ENCODE results near the gene ZNF3. TPM values are rescaled to one million over a fixed set of nuclear protein-coding genes. Genes with fewer than 3 reads are reported as not detected.

The ZNF3 gene
- total RNA-seq, 1 donor from 2014 or later = 21.1 TPM

- Histone ChIP-seq H3K4me3 (ENCODE audit: low read depth, low read length) (peak overlapping the region; percentile 86), H3K36me3 (ENCODE audit: control insufficient read depth, insufficient read depth, low read length) (peaks cover 19% of the 10 kb centered on the region), H3K27me3 (ENCODE audit: control insufficient read depth, insufficient read depth, low read length) (no peaks in the 10 kb centered on the region)
- TF ChIP-seq CTCF (IDR thresholded peaks at IDR 0.05; ENCODE audit: insufficient read depth, low read length, severe bottlenecking) = no peak
- DNase-seq (ENCODE audit: low read depth) (no peak), FAIRE-seq (no peak)
Measured at GRCh38 chr7:100088095-100088620, 6.6 kb upstream of the ZNF3 start.

GRCh38 chr7:100087055-100087750, 5.7 kb upstream of the ZNF3 start:
- TF ChIP-seq CTCF (IDR thresholded peaks at IDR 0.05; ENCODE audit: insufficient read depth, low read length, severe bottlenecking) = no peak
- H3K4me3 ChIP-seq (ENCODE audit: low read depth, low read length) = no peak overlapping the region
- DNase-seq (ENCODE audit: low read depth) (peak; percentile 88), FAIRE-seq (no peak)
- H3K27me3 ChIP-seq (ENCODE audit: control insufficient read depth, insufficient read depth, low read length) = no peaks in the 10 kb centered on the region
- peaks cover 15% of the 10 kb centered on the region for H3K36me3 ChIP-seq (ENCODE audit: control insufficient read depth, insufficient read depth, low read length)

- no peaks in the 10 kb centered on the region for H3K27me3 ChIP-seq (ENCODE audit: control insufficient read depth, insufficient read depth, low read length)
- TF ChIP-seq CTCF (IDR thresholded peaks at IDR 0.05; ENCODE audit: insufficient read depth, low read length, severe bottlenecking) = no peak
- DNase-seq (ENCODE audit: low read depth) (no peak), FAIRE-seq (no peak)
- peaks cover 2% of the 10 kb centered on the region for H3K36me3 ChIP-seq (ENCODE audit: control insufficient read depth, insufficient read depth, low read length)
- H3K4me3 ChIP-seq (ENCODE audit: low read depth, low read length) = no peak overlapping the region
Measured at GRCh38 chr7:100085515-100085914, 4.0 kb upstream of the ZNF3 start.

GRCh38 chr7:100082978-100083377, 1.5 kb upstream of the ZNF3 start:
- Histone ChIP-seq H3K36me3 (ENCODE audit: control insufficient read depth, insufficient read depth, low read length) (peaks cover 8% of the 10 kb centered on the region), H3K4me3 (ENCODE audit: low read depth, low read length) (no peak overlapping the region), H3K27me3 (ENCODE audit: control insufficient read depth, insufficient read depth, low read length) (no peaks in the 10 kb centered on the region)
- no peak for DNase-seq (ENCODE audit: low read depth)
- TF ChIP-seq CTCF (IDR thresholded peaks at IDR 0.05; ENCODE audit: insufficient read depth, low read length, severe bottlenecking) = no peak
- no peak for FAIRE-seq

GRCh38 chr7:100080907-100081534, 502 bp downstream of the ZNF3 start:
- Histone ChIP-seq H3K4me3 (ENCODE audit: low read depth, low read length) (peak overlapping the region; percentile 80), H3K27me3 (ENCODE audit: control insufficient read depth, insufficient read depth, low read length) (no peaks in the 10 kb centered on the region), H3K36me3 (ENCODE audit: control insufficient read depth, insufficient read depth, low read length) (peaks cover 11% of the 10 kb centered on the region)
- TF ChIP-seq CTCF (IDR thresholded peaks at IDR 0.05; ENCODE audit: insufficient read depth, low read length, severe bottlenecking) = no peak
- DNase-seq (ENCODE audit: low read depth) (peak; percentile 12), FAIRE-seq (no peak)
